ENCODE measurements around the gene GPR50. TPM values are rescaled to one million over a fixed set of nuclear protein-coding genes. Genes with fewer than 3 reads are reported as not detected.

Gene GPR50
- total RNA-seq, 4 donors from 2014 or later: 0.18 to 0.19 TPM; not detected in 2

GRCh38 chrX:151225843-151226242 lies 49.5 kb downstream of the GPR50 start:
- H3K27me3 ChIP-seq: peaks cover 0 to 12% (median 0%) of the 10 kb centered on the region in 4 donors
- no peaks in the 10 kb centered on the region for H3K9me3 ChIP-seq
- TF ChIP-seq CTCF (IDR thresholded peaks at IDR 0.05): no peak
- TF ChIP-seq POLR2A (IDR thresholded peaks at IDR 0.05): no peak
- no peaks in the 10 kb centered on the region for H3K36me3 ChIP-seq
- intact Hi-C loops (cut with DNase I): no loop called here
- no peak overlapping the region for H3K4me3 ChIP-seq
- H3K4me1 ChIP-seq: no peaks in the 10 kb centered on the region
- WGBS, 2 donors: 50% methylated on average over 1 of the region's 1 CpG; no CpG with 5 or more reads in 1 of the 2 donors
- H3K27ac ChIP-seq: no peak overlapping the region
- DNase-seq: no peak

GRCh38 chrX:151226941-151227340 lies 50.6 kb downstream of the GPR50 start:
- intact Hi-C loops (cut with DNase I): no loop called here
- Histone ChIP-seq H3K9me3 (no peaks in the 10 kb centered on the region), H3K36me3 (no peaks in the 10 kb centered on the region), H3K4me3 (no peak overlapping the region), H3K4me1 (no peaks in the 10 kb centered on the region), H3K27ac (no peak overlapping the region), H3K27me3 (peaks cover 0 to 12% (median 0%) of the 10 kb centered on the region in 4 donors)
- WGBS, 2 donors: 80 to 100% methylated on average over 1 to 6 of the region's 9 CpGs
- DNase-seq: no peak
- TF ChIP-seq CTCF (IDR thresholded peaks at IDR 0.05) (no peak), POLR2A (IDR thresholded peaks at IDR 0.05) (no peak)

- Histone ChIP-seq H3K27me3 (peaks cover 0 to 12% (median 0%) of the 10 kb centered on the region in 4 donors), H3K4me1 (no peaks in the 10 kb centered on the region), H3K36me3 (no peaks in the 10 kb centered on the region), H3K4me3 (no peak overlapping the region), H3K9me3 (no peaks in the 10 kb centered on the region), H3K27ac (no peak overlapping the region)
- no peak for DNase-seq
- TF ChIP-seq CTCF (IDR thresholded peaks at IDR 0.05): no peak
- TF ChIP-seq POLR2A (IDR thresholded peaks at IDR 0.05): no peak
- WGBS, 2 donors: 51% methylated on average over 7 of the region's 30 CpGs; no CpG with 5 or more reads in 1 of the 2 donors
- intact Hi-C loops (cut with DNase I): no loop called here
Measured at GRCh38 chrX:151227627-151228026, 51.2 kb downstream of the GPR50 start.

DNA sequence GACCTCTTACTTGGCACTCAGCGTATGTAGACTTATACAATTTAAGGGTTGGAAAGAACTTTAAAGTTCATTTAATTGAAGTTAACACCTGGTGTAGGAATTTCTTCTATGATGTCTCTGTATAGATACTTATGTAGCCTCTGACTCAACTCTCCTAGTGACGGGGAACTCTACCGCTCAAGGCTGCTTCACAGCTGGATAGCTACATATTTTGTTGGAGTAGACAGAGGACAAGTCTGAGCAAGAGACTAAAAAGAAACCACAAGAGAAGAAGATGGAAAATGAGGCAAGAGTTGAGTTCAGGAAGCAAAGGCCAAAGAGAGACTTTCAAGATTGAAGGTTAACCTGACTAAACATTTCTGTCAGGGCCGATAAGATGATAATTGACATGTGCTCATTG lies 52.6 kb downstream of the GPR50 start:
- Histone ChIP-seq H3K36me3 (no peaks in the 10 kb centered on the region), H3K4me3 (no peak overlapping the region), H3K27me3 (peaks cover 0 to 12% (median 0%) of the 10 kb centered on the region in 4 donors), H3K9me3 (no peaks in the 10 kb centered on the region), H3K4me1 (no peaks in the 10 kb centered on the region), H3K27ac (no peak overlapping the region)
- WGBS, 2 donors: 52 to 60% methylated on average over 4 of the region's 4 CpGs
- intact Hi-C loops (cut with DNase I): no loop called here
- DNase-seq: no peak
- TF ChIP-seq POLR2A (IDR thresholded peaks at IDR 0.05): no peak

Small RNA genes lying within 50 kb of the gene (small RNA-seq; reads per million reads assigned to genes)
- 0 reads per million in 4 donors for gene MIR4330

Other genes with a start within 250 kb of the GPR50 start
- gene HMGB3, start 193.2 kb upstream of the GPR50 start, total RNA-seq: 10 to 100 TPM in 1 of 4 donors, 1 to 10 TPM in 3; 6.7 to 14.1 (median 8.1) TPM
- 10 to 100 TPM; 16.3 to 38.6 (median 32.5) TPM for gene VMA21, start 220.6 kb downstream of the GPR50 start, total RNA-seq

Measured in esophagus squamous epithelium (tissue), 5 donors.